Stimulated activated CD8-positive, alpha-beta memory T cell treated with anti-CD3 and anti-CD28 coated beads, Interleukin-15, amount 100 ng/mL, for 48 hours (primary cell): ENCODE results near the gene PCSK6.
"Not testable (repeated sequence)": the region's sequence is repeated elsewhere in the genome, so short reads cannot be mapped to it uniquely, and the experiment has no call there.

ENCODE experiments used
- DNase-seq, 2 donors: peaks; one replicate each; pipeline ENCODE4 v3.0.0-alpha.2; 2020; ENCODE audit warnings: low read depth in 2 of 2

Gene PCSK6

DNA sequence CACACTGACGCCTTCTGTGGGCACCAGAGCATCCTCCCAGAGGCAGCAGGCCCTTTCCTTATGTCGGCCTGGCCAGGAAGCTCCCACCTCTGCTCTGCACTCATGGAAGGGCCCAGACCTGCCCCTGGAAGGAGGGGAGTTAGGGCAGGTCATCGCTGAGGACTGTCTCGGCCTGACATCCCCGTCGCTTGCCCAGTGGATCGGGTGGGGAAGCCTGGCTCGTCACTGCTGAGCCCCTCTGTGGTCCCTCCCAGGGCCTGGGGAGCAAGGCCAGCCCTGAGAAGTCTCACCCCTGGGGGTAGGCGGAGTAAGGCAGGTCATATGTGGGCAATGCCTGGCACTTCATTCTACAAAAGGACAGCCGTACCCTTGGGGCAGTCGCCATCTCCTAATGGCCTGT lies 131.6 kb downstream of the PCSK6 start:
- no peak for DNase-seq

DNA sequence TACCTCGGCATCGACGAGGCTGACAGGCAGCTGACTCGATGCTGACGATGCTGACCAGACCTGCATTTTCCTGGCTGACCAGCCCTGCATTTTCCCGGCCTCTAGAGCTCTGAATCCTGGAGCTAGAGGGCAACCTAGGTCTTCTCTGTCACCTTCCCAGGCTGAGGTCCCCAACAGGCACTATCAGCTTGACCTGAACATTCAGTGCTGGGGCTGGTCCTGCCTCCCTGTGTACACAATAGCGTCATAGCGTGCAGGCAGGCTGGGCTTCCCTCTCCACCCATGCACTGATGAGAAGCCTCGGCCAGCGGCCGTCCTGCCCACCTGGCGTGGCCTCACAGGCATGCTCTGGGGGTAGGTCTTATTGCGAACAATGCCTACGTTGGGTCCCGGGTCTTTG lies 132.2 kb downstream of the PCSK6 start:
- DNase-seq, result no peak

DNA sequence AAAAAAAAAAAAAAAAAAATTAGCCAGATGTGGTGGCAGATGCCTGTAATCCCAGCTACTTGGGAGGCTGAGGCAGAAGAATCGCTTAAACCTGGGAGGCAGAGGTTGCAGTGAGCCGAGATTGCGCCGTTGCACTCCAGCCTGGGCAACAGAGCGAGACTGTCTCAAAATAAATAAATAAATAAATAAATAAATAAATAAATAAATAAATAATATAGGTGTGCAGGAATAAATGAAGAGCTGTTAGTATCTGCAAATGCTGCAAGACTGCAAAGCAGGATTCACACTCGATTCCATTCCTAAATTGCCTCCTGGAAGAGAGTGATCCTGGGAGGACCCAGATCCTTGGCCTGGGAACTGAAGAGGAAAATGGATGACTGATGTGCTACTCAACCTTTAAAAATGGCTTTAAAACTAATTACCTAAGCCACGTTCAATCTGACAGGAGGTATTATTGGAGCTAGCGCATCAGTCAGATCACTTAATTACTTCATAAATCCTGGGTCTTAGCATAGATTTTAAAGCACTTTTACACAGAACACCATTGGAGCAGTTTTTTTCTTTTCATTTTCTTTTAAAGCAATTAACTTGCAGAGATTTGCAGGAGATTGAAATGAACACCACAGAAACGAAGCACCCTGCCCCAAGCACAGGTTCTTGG lies 132.9 kb downstream of the PCSK6 start:
- not testable (repeated sequence) for DNase-seq

DNA sequence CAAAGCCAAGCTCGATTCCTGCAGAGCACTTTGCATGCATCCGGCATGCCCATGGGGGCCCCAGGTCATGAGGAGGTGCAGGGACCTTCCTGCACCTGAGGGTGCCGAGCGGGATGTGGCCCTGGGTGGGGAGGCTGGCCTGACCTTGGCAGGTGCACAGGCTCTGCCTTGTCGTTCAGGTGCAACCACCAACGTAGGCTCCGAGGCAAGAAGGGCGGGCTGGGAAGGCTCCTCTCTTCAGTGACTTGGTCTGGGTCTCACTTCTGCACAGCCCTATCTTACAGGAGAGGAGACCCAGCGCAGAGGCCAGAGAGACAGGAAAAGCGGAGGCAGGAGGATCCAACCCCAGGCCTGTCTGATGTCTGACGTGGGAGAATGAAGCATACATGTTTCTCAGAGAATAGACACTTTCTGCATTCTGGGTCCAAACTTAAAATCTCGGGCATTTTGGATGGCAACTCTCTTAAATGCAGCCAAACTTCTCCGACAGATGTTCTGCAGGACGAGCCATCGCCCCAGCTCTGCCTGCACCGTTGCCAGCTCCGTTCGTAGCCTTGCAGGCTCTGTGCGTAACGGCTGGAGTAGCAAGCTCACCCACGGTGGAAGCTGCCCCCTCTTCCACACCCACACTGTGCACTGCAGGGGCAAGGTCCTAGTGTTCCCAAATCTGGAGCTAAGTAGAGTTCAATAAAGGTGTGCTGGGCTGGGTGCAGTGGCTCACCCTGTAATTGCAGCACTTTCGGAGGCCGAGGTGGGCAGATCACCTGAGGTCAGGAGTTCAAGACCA lies 133.6 kb downstream of the PCSK6 start:
- DNase-seq, result no peak

DNA sequence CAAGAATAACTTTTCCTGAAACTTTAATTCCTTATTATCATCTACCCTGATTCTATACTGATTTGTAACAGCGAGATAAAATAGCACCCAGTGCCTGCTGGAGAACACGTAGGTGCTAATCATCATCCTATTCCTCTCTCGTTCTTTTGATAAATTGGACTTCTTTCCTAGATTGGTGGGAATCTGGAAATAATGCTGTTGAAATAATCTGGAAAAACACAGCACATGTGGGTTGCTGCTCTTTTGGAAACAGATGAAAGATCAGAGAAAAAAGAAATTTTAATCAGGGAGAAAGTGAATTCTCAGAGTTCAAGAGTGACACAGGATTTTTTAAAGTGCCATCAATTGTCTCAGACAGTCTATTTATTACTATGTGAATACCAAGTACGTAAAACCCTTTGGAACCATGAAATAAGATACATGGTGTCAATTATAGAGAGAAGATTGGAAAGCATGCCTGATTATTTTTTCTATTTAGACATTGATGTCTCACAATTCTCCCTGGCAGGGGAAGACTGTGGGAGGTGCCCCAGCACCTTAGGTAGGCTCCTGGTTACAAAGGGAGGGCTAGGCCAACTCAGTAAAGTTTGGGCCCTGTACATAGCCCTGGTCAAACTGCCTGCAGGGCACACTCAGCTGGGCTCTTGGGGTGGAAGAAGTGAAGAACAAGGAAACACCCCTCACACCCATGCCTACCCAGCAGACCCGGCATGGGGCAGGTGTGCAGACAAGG lies 134.4 kb downstream of the PCSK6 start:
- no peak for DNase-seq

DNA sequence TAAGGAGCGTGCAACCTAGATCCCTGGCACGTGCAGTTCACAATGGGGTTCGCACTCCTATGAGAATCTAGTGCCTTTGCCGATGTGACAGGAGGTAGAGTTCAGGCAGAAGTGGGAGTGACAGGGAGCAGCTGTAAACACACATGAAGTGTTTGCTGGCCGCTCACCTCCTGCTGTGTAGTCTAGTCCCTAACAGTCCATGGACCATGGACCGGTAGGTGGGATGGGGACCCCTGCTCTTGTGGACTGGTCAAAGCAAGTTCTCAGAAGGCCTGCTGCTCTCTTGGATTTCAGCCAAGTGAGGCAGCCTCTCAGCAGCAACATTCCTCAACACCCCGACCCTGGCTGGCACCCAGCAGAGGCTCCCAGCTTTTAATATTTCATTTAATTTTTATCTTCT lies 136.3 kb downstream of the PCSK6 start:
- no peak for DNase-seq

DNA sequence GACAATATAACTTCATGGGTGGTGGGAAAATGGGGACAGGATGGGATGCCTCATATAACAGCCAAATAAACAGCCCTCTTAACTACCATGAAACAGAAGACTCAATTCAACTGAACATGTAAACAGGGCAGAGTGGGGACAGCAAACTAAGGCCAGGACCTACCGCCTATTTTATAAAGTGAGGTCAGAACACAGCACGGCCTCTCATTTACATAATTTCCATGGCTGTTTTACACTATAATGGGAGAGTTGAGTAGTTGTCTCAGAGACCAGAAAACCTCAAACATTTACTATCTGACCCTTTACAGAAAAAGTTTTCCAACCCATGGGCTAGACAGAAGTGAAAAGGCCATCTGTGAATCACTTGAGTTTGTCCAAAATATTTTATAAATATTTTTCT lies 137.8 kb downstream of the PCSK6 start:
- DNase-seq, result no peak

DNA sequence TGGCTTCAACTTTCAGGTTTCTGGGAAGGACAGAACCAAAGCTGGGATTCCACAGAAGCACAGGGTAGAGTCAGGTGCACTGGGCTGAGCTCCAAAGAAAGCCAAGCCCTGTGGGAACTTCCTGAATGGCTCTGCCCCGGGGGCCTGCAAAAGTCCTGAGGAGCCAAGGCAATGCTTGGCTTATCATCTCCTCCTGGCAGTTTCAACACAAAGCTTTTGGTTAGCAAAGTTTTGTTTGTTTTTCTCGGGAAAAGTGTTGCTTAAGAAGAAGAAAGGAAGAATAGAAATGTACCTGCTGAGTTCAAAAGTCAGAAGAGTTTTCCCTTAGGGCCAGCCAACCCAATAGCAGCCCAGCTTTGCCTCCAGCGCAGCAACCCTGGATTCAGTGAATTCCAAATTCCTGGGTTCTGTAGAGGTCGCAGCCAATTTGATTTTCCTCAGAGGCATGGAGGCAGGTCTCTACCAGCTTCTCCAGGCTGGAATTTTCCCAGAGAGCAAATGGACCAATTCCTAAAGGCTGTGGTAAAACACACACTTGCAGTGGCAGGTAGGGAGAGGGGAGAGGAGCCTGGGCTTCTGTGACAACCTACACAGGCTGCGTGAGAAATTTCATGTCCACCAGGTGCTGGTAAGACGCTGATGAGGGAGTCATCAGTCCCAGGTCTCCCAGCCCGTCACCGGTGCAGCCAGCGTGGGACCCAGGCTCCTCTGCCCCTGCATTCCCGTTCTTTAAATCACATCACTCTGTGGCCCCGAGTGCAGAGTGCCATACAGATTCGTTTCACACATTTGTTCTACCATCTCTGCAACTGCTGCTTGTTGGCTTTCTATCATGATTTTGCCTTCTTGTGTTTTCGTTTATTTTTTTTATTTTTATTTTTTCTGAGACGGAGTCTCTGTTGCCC lies 140.2 kb downstream of the PCSK6 start:
- DNase-seq, result no peak

DNA sequence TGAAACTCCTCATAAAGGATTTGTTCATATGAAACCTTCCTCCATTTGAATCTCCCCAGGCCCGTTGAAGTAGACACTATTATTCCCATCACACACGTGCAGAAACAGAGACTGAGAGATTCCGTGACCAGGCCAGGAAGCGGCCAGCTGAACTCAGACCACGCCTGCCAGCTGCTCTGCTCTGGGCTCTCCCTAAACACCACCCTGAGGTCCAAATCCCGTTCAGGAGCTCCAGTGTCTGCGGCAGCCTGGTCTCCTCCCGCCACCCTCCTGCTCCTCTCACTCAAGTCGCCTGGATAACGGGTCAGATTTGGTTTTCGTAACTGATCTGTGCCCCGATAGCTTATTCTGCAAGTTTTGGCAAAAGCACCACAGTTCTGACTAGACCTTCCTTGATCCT lies 140.9 kb downstream of the PCSK6 start:
- DNase-seq, result no peak

DNA sequence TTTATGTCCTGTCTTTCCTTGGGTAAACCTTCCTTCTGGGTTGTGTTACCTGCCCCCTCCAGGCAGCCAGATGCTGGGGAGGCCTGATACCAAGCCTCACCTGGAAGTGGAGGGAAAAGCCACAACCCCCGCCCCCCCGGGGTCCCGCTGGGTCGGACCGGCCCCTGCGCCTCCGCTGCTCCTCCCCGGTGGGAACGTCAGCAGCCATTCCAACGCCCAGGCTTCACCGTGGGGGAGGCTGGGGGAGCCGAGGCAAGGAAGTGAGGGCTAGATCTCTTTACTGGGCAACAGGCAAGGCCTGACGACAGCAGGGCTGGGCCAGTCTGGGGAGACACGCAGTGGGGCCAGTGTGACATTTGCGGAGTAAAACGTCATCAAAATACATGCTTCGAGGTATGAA lies 141.5 kb downstream of the PCSK6 start:
- no peak for DNase-seq

DNA sequence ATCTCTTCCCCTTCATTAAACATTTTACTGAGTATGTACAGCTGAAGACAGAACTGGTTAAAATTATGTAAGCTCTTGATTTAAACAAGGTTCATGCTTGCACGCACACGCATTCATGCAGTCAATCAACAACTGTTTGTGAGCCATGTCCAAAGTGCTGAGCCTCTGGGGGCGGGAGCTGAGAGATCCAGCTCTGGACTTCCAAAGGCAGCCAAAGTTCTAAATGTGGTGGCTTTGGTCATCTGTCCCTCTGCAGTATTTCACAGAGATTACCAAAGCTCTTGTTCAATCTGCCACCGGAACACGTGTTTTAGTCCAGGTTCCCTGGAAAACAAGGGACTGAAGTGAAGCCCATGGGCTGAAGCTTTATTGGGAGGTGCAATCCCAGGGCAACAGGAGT lies 142.1 kb downstream of the PCSK6 start:
- no peak for DNase-seq

DNA sequence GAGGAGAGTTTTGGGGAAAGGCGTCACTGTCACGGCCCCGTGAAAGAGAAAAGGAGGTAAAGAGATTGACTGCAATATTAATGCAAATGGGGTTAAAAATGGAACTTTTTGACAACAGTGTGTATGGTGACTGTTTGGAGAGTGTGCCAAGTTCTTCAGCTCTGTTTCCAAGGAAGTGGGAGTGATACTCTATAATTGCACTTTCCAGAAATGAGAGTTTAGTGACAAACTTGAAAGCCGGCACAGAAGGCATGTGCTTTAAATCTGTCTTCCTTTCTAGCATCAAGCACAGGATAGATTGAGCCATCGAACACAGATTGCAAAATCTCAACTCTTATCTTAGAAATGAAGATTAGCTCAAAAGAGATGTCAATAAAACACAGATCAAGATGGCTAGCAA lies 142.6 kb downstream of the PCSK6 start:
- DNase-seq, result no peak

DNA sequence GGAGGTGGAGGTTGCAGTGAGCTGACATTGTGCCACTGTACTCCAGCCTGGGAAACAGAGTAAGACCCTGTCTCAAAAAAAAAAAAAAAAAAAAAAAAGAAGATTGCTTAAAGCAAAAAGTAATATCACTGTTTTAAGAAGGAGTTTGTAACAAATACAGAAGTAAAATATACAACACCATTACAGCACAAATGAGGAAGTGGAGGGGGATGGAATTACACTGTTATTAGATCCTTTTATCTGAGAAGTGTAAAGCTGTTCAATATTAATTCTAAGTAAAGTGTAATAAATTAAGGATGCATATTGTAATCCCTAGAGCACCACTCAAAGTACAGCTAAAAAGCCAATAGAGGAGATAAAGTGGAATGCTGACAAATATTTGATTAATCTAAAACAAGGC lies 147.5 kb downstream of the PCSK6 start:
- no peak for DNase-seq

DNA sequence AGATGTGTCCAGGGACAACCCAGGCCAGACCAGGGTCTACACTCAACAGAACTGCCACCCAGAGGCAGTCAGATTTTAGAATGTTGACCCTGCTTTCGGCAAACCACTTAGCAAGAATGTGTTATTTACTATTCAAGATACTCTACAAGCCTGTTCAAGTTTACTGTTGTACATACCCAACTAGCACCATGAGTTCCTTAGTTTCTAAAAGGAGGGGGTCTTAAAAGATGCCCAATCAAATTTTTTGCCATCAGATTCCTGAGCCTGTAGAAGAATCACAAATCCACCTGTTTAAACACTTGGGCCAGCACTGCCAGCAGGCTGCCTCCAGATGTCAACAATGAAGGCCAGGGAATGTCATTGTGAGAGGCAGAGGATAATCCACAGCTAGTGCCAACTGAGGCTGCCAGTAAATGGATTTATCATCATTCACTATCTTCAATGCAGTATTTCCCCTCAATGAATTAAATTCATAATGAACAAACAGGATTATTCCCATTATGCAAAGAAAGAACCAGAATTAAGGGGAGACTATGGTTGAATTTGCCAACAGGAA lies 150.9 kb downstream of the PCSK6 start:
- no peak for DNase-seq

DNA sequence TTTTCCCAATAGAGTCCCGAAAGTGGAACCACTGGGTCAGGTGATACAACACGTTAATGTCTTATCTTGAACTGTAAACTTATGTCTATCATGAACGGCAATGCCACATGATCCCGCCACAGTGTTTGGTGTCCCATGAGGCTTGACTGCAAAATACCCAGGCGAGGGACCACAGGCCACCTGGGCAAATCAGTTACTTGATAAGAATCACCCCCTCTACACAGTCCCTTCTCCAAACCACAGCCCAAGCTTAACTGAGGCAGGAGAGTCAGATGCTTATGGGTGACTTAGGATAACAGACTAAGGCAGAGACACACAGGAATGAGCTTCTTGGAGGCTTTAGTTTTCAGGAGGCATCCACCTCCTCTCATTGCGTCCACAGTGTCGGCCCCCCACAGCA lies 151.5 kb downstream of the PCSK6 start:
- no peak for DNase-seq

DNA sequence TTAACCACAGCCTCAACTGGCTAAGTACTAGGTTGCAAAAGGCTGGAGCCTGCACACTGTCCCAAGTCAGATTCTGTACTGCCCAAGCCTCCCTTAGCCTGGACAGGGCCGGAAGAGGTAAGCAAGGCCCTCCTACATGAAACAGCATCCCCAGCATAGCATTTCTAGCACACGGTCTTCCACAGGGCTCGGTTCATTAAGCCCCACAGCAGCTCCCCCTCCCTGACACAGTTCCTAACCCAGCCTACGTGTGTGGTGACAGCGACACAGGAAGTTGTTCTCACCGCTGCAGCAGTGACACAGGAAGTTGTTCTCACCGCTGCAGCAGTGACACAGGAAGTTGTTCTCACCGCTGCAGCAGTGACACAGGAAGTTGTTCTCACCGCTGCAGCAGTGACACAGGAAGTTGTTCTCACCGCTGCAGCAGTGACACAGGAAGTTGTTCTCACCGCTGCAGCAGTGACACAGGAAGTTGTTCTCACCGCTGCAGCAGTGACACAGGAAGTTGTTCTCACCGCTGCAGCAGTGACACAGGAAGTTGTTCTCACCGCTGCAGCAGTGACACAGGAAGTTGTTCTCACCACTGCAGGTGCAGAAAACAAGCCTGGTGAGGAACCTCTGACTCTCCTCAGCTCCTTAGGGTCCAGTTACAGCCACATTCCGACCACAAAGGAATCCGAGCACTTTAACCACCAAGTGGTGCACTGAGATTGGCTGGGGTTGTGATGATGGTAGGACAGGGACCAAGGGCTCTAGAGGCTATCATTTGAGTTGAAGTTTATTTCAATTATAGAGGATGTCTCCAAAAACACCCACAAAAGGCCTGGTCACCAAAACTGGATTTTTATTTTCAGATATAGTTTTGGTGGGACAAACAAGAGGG lies 155.4 kb downstream of the PCSK6 start:
- DNase-seq, result peak; percentile 35 to 48

DNA sequence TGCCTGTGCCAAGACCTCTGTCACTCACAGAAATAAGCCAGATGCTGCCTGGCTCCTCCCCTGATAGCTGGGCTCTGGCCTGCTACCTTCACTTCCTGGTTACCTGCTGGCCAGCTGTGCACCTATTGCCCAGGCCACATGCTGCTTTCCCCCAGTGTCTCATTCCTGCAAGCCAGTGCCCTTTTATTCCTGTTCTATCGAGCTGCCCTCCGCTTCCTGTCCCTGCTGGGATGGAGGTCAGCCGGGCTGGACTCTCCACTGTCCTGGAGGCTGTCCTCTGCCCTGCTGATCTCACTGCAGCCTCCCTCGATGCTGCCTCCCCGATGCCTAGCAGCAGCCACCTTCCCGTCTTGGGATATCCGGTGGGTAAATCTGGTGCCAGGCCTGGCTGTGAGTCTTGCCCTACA lies 157.4 kb downstream of the PCSK6 start:
- DNase-seq, result no peak

DNA sequence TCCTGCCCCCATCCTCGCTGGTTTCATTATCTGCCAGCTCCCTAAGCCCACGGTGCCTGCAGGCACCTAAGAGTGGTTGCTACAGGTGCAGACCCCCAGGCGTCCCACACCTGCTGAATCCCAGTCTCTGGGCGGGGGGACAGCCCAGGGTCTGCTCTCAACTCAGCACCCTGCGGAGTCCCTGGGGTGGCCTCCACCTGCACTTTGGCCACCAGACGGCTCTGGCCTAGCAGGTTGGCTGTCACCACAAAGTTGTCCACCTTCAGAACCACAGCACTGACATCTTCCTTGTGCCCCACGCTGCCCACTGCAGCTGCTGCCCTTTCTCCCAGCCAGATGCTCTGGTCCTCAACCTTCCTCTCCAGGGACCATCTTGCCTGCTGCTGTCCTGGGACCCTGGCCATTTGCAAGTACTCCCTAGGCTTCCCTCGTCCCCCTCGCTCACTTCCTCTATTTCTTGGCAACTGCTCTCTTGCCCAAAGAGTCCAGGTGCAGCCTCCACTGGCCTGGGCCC lies 159.6 kb downstream of the PCSK6 start:
- DNase-seq, result no peak

DNA sequence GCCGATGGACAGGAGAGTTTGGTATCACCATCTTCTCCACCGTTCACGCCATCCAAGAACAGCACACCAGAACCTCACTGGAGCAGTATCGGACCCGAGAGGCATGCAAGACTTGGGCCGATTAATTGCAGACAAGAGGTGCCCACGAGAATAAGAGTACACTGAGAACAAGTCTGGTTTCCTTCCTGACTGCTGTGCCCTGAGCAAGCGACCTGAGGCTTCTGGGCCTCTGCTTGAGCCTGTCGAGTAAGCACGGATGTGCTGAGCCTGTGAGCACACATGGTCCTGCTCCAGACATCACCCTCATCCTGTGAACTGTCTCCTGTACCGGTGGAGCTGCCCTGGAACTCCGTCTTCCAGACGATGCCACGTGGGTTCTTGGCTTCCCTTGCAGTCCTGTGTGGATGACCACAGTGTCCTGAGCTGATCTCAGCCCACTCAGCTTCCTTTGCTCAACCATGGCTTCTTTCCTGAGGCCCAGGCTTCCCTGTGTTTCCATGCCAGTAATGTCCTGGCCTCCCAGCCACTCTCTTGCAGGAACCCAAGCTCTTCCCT lies 160.1 kb downstream of the PCSK6 start:
- DNase-seq, result no peak

DNA sequence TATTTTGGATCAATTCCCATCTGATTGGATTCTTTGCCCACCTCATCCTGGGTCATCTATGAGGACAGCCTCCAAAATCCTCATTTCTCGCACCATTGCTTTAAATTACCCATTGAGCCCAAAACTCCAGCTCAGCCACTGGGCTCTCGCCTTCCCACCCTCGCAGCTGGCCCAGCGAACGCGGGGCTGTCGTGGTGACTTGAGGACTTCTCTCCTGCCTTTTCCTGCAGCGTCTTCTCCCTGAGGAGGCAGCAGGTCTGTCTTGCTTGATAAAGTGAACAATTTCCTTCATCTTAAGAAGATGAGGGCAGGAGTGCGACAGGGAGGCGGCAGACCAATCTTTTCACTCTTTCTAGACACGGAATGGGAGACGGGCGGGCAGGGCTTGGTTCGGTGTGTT lies 161.5 kb downstream of the PCSK6 start:
- DNase-seq, result no peak
